GM10266 (cell line): ENCODE data around the gene DNAH10.

Experiments
- DNase-seq: peaks from one replicate; pipeline ENCODE4 v3.0.0; 2012; ENCODE audit errors: extremely low spot score
- TF ChIP-seq, protein P1 (sequence below): IDR thresholded peaks from 2 replicates; pipeline ENCODE4 v1.5.1; 2012; ENCODE audit warnings: mild to moderate bottlenecking, low read depth; ENCODE audit not compliant: control insufficient read depth, insufficient read depth; ENCODE audit errors: missing control alignments

DNAH10 gene

GRCh38 chr12:123828854-123829547, 66.9 kb downstream of the DNAH10 start:
- no peak for DNase-seq

GRCh38 chr12:123829561-123829960, 67.5 kb downstream of the DNAH10 start:
- TF ChIP-seq, protein P1, sequence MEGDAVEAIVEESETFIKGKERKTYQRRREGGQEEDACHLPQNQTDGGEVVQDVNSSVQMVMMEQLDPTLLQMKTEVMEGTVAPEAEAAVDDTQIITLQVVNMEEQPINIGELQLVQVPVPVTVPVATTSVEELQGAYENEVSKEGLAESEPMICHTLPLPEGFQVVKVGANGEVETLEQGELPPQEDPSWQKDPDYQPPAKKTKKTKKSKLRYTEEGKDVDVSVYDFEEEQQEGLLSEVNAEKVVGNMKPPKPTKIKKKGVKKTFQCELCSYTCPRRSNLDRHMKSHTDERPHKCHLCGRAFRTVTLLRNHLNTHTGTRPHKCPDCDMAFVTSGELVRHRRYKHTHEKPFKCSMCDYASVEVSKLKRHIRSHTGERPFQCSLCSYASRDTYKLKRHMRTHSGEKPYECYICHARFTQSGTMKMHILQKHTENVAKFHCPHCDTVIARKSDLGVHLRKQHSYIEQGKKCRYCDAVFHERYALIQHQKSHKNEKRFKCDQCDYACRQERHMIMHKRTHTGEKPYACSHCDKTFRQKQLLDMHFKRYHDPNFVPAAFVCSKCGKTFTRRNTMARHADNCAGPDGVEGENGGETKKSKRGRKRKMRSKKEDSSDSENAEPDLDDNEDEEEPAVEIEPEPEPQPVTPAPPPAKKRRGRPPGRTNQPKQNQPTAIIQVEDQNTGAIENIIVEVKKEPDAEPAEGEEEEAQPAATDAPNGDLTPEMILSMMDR: no peak
- DNase-seq: no peak

More at GRCh38 chr12:123828854-123829547, 66.9 kb downstream of the DNAH10 start:
- TF ChIP-seq, protein P1: no peak

- TF ChIP-seq, protein P1: no peak
- DNase-seq: no peak
Measured at GRCh38 chr12:123830675-123831074, 68.6 kb downstream of the DNAH10 start.

DNA sequence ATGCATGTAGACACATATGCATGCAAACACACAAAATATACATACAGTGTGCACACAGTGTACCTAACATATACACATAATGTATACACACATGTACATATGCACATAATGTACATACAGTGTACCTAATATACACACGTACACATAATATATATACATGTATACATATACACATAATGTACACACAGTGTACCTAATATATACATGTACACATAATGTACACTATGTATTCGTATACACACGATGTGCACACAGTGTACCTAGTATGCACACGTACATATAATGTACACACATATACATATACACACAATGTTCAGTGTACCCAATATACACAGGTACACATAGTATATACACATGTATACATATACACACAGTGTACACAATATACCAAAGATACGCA, 70.0 kb downstream of the DNAH10 start:
- TF ChIP-seq, protein P1: no peak
- DNase-seq: no peak

DNA sequence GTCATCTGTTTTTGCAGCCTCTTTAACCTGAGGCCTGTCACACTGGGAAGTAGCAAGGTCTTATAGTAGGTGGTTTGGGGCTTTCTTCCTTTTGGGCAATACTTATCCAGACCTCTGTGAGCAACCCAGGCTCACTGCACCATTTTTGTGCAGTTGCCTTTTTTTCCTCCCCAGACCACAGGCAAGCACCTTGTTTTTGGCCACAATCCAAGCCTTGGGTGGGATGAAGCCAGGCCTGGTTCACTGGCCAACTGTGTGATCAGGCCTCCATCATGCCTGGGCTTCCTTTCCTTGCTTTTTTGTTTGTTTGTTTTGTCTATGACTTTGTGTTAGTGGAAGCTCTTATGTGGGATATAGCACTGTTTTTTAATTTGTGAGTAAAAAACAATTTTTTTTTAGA, 71.7 kb downstream of the DNAH10 start:
- TF ChIP-seq, protein P1: no peak
- DNase-seq: no peak

GRCh38 chr12:123834845-123835244, 72.7 kb downstream of the DNAH10 start:
- no peak for DNase-seq
- TF ChIP-seq, protein P1: no peak

GRCh38 chr12:123836292-123836691, 74.2 kb downstream of the DNAH10 start:
- TF ChIP-seq, protein P1: no peak
- no peak for DNase-seq
